ENCODE data around the gene APOBEC3H. TPM values are rescaled to one million over a fixed set of nuclear protein-coding genes. Genes with fewer than 3 reads are reported as not detected.

Gene APOBEC3H
- total RNA-seq, 1 experiment from 2014 or later: 2.5 TPM

- Histone ChIP-seq H3K9me2 (ENCODE audit: insufficient read depth) (no peaks in the 10 kb centered on the region), H3K4me1 (replicated peaks; ENCODE audit: insufficient read depth) (peaks cover 30% of the 10 kb centered on the region), H3K9me3 (ENCODE audit: insufficient read depth, low read depth) (no peaks in the 10 kb centered on the region), H3F3A (ENCODE audit: insufficient read depth, low read depth) (peaks cover 52% of the 10 kb centered on the region; the same call in 1 of the 2 replicates), H4K20me1 (ENCODE audit: insufficient read depth) (no peaks in the 10 kb centered on the region), H3K4me3 (no peak overlapping the region), H2AFZ (no peak overlapping the region), H3K4me2 (no peak overlapping the region), H3K79me2 (ENCODE audit: low read depth) (0 out of 2 replicates have a peak, but pooled peaks cover 3% of the 10 kb centered on the region), H3K36me3 (ENCODE audit: low read depth) (no peaks in the 10 kb centered on the region), H3K27me3 (ENCODE audit: insufficient read depth, low read depth) (no peaks in the 10 kb centered on the region), H3K27ac (no peak overlapping the region)
- POLR2A ChIA-PET (ENCODE audit: unreplicated experiment): interaction anchor here (0.6 to 0.8 kb wide), 3 partner anchors 170 to 498 kb away, joined by 3 to 5 read pairs (median 4); no protein-coding TSS in a partner anchor
- TF ChIP-seq EZH2 (IDR thresholded peaks at IDR 0.05; ENCODE audit: low read depth): no peak
- CTCF ChIA-PET: interaction anchor here (0.5 to 1.2 kb wide), 3 partner anchors 39 to 134 kb away, joined by 3 to 11 read pairs (median 3); partner anchors contain the start of gene PDGFB
- no peak for DNase-seq
- intact Hi-C loops (cut with micrococcal nuclease; ENCODE audit: unreplicated experiment): no loop called here
- BruUV-seq (replicated peaks): no TSS peak
Measured at GRCh38 chr22:39148727-39149535, 51.9 kb downstream of the APOBEC3H start.

GRCh38 chr22:39149915-39150847 lies 53.1 kb downstream of the APOBEC3H start:
- CTCF ChIA-PET: interaction anchor here (0.7 to 1.2 kb wide), 3 partner anchors 132 to 280 kb away, joined by 3 read pairs; no protein-coding TSS in a partner anchor
- DNase-seq: no peak
- Histone ChIP-seq H3F3A (ENCODE audit: insufficient read depth, low read depth) (peaks cover 54% of the 10 kb centered on the region), H3K27me3 (ENCODE audit: insufficient read depth, low read depth) (no peaks in the 10 kb centered on the region), H3K27ac (no peak overlapping the region), H3K4me2 (no peak overlapping the region; the same call in 1 of the 2 replicates), H2AFZ (no peak overlapping the region), H3K9me2 (ENCODE audit: insufficient read depth) (no peaks in the 10 kb centered on the region), H4K20me1 (ENCODE audit: insufficient read depth) (no peaks in the 10 kb centered on the region), H3K4me3 (no peak overlapping the region), H3K36me3 (ENCODE audit: low read depth) (no peaks in the 10 kb centered on the region), H3K9me3 (ENCODE audit: insufficient read depth, low read depth) (no peaks in the 10 kb centered on the region), H3K4me1 (replicated peaks; ENCODE audit: insufficient read depth) (peaks cover 21% of the 10 kb centered on the region), H3K79me2 (ENCODE audit: low read depth) (0 out of 2 replicates have a peak, but pooled peaks cover 3% of the 10 kb centered on the region)
- no peak for TF ChIP-seq CTCF (conservative IDR thresholded peaks at IDR 0.05)
- TF ChIP-seq EZH2 (IDR thresholded peaks at IDR 0.05; ENCODE audit: low read depth): no peak
- no TSS peak for BruUV-seq (replicated peaks)
- intact Hi-C loops (cut with micrococcal nuclease; ENCODE audit: unreplicated experiment): loop anchor here (5.0 kb wide), 2 partner anchors 167 to 372 kb away; partner anchors contain the start of genes ATF4 and RPL3
- POLR2A ChIA-PET (ENCODE audit: unreplicated experiment): no interaction called here

GRCh38 chr22:39150848-39151215 lies 53.8 kb downstream of the APOBEC3H start:
- Histone ChIP-seq H3K4me3 (no peak overlapping the region), H3K79me2 (ENCODE audit: low read depth) (0 out of 2 replicates have a peak, but pooled peaks cover 3% of the 10 kb centered on the region), H3K4me2 (peak overlapping the region; percentile 97; the same call in 1 of the 2 replicates), H3F3A (ENCODE audit: insufficient read depth, low read depth) (peaks cover 53% of the 10 kb centered on the region), H3K9me2 (ENCODE audit: insufficient read depth) (no peaks in the 10 kb centered on the region), H2AFZ (no peak overlapping the region), H3K4me1 (replicated peaks; ENCODE audit: insufficient read depth) (peaks cover 20% of the 10 kb centered on the region), H3K36me3 (ENCODE audit: low read depth) (no peaks in the 10 kb centered on the region), H3K9me3 (ENCODE audit: insufficient read depth, low read depth) (no peaks in the 10 kb centered on the region), H4K20me1 (ENCODE audit: insufficient read depth) (no peaks in the 10 kb centered on the region), H3K27me3 (ENCODE audit: insufficient read depth, low read depth) (no peaks in the 10 kb centered on the region), H3K27ac (no peak overlapping the region)
- intact Hi-C loops (cut with micrococcal nuclease; ENCODE audit: unreplicated experiment): loop anchor here (5.0 kb wide), 2 partner anchors 166 to 371 kb away; partner anchors contain the start of genes ATF4 and RPL3
- ChIA-PET POLR2A (ENCODE audit: unreplicated experiment) (interaction anchor here (0.6 kb wide), 1 partner anchor 165 kb away, joined by 5 read pairs; no protein-coding TSS in a partner anchor), CTCF (interaction anchor here (0.7 to 0.9 kb wide), 2 partner anchors 254 to 281 kb away, joined by 3 read pairs; no protein-coding TSS in a partner anchor)
- DNase-seq: no peak
- TF ChIP-seq CTCF (conservative IDR thresholded peaks at IDR 0.05): no peak
- TF ChIP-seq EZH2 (IDR thresholded peaks at IDR 0.05; ENCODE audit: low read depth): no peak
- no TSS peak for BruUV-seq (replicated peaks)
